ENCODE measurements around the gene MYO5A. TPM values are rescaled to one million over a fixed set of nuclear protein-coding genes. Genes with fewer than 3 reads are reported as not detected.

MYO5A gene
- total RNA-seq, 1 experiment from 2014 or later = 17.6 TPM

DNA sequence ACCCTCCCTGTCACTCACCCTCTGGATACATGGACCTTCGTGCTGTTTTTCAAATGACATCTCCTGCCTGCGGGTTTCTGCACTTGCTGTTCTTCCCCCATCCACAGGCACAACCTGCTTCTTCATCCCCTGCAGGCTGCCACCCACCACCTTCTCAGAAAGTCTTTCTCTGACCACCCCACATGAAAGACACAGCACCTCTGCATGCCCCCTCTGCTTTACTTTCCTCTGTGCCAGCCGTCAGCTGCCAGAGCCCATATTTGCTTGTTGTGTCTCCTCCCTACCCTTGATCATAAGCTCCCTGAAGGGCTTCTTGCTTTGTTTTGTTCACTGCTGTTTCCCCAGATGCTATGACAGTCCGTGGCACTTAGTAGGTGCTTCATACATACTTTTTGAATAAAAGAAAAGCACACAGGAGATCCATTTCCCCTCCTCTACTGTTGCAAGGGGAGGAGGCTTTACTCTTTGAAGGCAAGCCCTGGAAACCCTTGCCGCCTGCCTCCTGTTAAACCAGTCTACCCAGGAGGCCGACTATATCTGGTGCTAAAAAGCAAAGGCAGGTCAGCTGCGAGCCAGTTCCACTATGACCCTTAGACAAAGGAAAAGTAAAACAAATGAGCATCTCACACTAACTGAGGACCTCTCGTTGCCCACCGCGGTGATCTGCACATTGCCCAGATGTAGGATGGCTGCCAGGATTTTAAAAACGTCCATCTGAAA is 265.0 kb downstream of the MYO5A start:
- Histone ChIP-seq H3K27ac (ENCODE audit: low read depth, low read length) (no peak overlapping the region), H3K79me2 (ENCODE audit: insufficient read depth, low read length) (no peaks in the 10 kb centered on the region), H3K27me3 (ENCODE audit: insufficient read depth, low read length) (no peaks in the 10 kb centered on the region), H3K4me3 (replicated peaks in 1 of 2; ENCODE audit: low read depth in 1 of 2, low read length in 2 of 2) (no peak overlapping the region), H3K9me3 (ENCODE audit: control insufficient read depth in 1 of 2, insufficient read depth in 1 of 2, low read depth in 1 of 2, low read length in 2 of 2) (no peaks in the 10 kb centered on the region), H4K20me1 (ENCODE audit: insufficient read depth) (no peaks in the 10 kb centered on the region), H3K9me2 (ENCODE audit: insufficient read depth) (no peaks in the 10 kb centered on the region), H3K4me1 (ENCODE audit: control insufficient read depth in 1 of 2, insufficient read depth in 2 of 2, low read length in 2 of 2) (peaks cover 10 to 12% of the 10 kb centered on the region in 2 experiments; a peak in 3 of 4 replicates), H3K9ac (ENCODE audit: low read length) (no peak overlapping the region), H2AFZ (ENCODE audit: low read depth, low read length, poor library complexity, severe bottlenecking) (no peak overlapping the region), H3K36me3 (ENCODE audit: control insufficient read depth in 1 of 2, insufficient read depth in 2 of 2, low read length in 2 of 2) (peaks cover 8 to 16% of the 10 kb centered on the region in 2 experiments; a peak in 3 of 4 replicates), H3K4me2 (ENCODE audit: low read length) (no peak overlapping the region)
- DNase-seq (ENCODE audit: low read depth, low spot score) (no peak), ATAC-seq (no peak)
- ChIA-PET CTCF (no interaction called here), RAD21 (ENCODE audit: low non-redundant PET in 1 of 2, low total read pairs in 2 of 2, uncharacterized antibody in 2 of 2, unreplicated experiment in 2 of 2) (no interaction called here), POLR2A (no interaction called here)
- intact Hi-C loops (cut with micrococcal nuclease) = no loop called here
- BruUV-seq (replicated peaks) = no TSS peak
- no peak for TF ChIP-seq EZH2phosphoT487 (IDR thresholded peaks at IDR 0.05; ENCODE audit: borderline replicate concordance)
- no peak for TF ChIP-seq JUND (IDR thresholded peaks at IDR 0.05)
- no peak for TF ChIP-seq CEBPB (IDR thresholded peaks at IDR 0.05; ENCODE audit: low read depth)

GRCh38 chr15:52262364-52262763 is 266.3 kb downstream of the MYO5A start:
- peaks cover 6 to 11% of the 10 kb centered on the region in 2 experiments; a peak in 3 of 4 replicates for H3K36me3 ChIP-seq (ENCODE audit: control insufficient read depth in 1 of 2, insufficient read depth in 2 of 2, low read length in 2 of 2)
- H3K9me2 ChIP-seq (ENCODE audit: insufficient read depth) = no peaks in the 10 kb centered on the region
- ATAC-seq (no peak), DNase-seq (ENCODE audit: low read depth, low spot score) (no peak)
- H3K79me2 ChIP-seq (ENCODE audit: insufficient read depth, low read length) = no peaks in the 10 kb centered on the region
- no peaks in the 10 kb centered on the region for H3K9me3 ChIP-seq (ENCODE audit: control insufficient read depth in 1 of 2, insufficient read depth in 1 of 2, low read depth in 1 of 2, low read length in 2 of 2)
- H3K27ac ChIP-seq (ENCODE audit: low read depth, low read length) = peak overlapping the region; percentile 11; the same call in 1 of the 2 replicates
- H3K4me2 ChIP-seq (ENCODE audit: low read length) = no peak overlapping the region
- ChIA-PET POLR2A (interaction anchor here (1.0 kb wide), 1 partner anchor 26 kb away, joined by 3 read pairs; no protein-coding TSS in a partner anchor), RAD21 (ENCODE audit: low non-redundant PET in 1 of 2, low total read pairs in 2 of 2, uncharacterized antibody in 2 of 2, unreplicated experiment in 2 of 2) (no interaction called here), CTCF (interaction anchor here (1.6 kb wide), 1 partner anchor 473 kb away, joined by 5 read pairs; no protein-coding TSS in a partner anchor)
- no peak for TF ChIP-seq EZH2phosphoT487 (IDR thresholded peaks at IDR 0.05; ENCODE audit: borderline replicate concordance)
- no peak for TF ChIP-seq EGR1 (IDR thresholded peaks at IDR 0.05; ENCODE audit: low read depth)
- TF ChIP-seq YY1 (IDR thresholded peaks at IDR 0.05; ENCODE audit: extremely low read depth, insufficient replicate concordance, low read depth, low read length) = no peak
- no peak for TF ChIP-seq EZH2 (IDR thresholded peaks at IDR 0.05)
- TF ChIP-seq ZNF274 (IDR thresholded peaks at IDR 0.05; ENCODE audit: low read depth, low read length) = no peak
- no peak for TF ChIP-seq JUND (IDR thresholded peaks at IDR 0.05)
- no peak overlapping the region for H2AFZ ChIP-seq (ENCODE audit: low read depth, low read length, poor library complexity, severe bottlenecking)
- no peaks in the 10 kb centered on the region for H4K20me1 ChIP-seq (ENCODE audit: insufficient read depth)
- H3K9ac ChIP-seq (ENCODE audit: low read length) = no peak overlapping the region
- H3K27me3 ChIP-seq (ENCODE audit: insufficient read depth, low read length) = no peaks in the 10 kb centered on the region
- H3K4me1 ChIP-seq (ENCODE audit: control insufficient read depth in 1 of 2, insufficient read depth in 2 of 2, low read length in 2 of 2) = peaks cover 10 to 12% of the 10 kb centered on the region in 2 experiments; a peak in 3 of 4 replicates
- intact Hi-C loops (cut with micrococcal nuclease) = no loop called here
- no TSS peak for BruUV-seq (replicated peaks)
- H3K4me3 ChIP-seq (replicated peaks in 1 of 2; ENCODE audit: low read depth in 1 of 2, low read length in 2 of 2) = no peak overlapping the region

All from HCT116 (cell line).